ENCODE data around the gene HOXA7. TPM values are rescaled to one million over a fixed set of nuclear protein-coding genes. Genes with fewer than 3 reads are reported as not detected.
A peak's percentile ranks its signal among the peaks of the same experiment; 100 is the strongest.

HOXA7 gene
- total RNA-seq, 1 experiment from 2014 or later: 2.6 TPM

- Histone ChIP-seq H3K4me3 (ENCODE audit: low read length) (peak overlapping the region; percentile 77), H3K27ac (ENCODE audit: low read length) (no peak overlapping the region), H3K9me2 (replicated peaks; ENCODE audit: low read length) (no peaks in the 10 kb centered on the region), H2AFZ (ENCODE audit: low read length) (peak overlapping the region; percentile 78; the same call in 1 of the 2 replicates), H3K4me2 (ENCODE audit: low read length) (peak overlapping the region; percentile 88), H3K9me3 (ENCODE audit: low read length) (no peaks in the 10 kb centered on the region), H3K4me1 (ENCODE audit: insufficient read depth, low read length) (peaks cover 29% of the 10 kb centered on the region), H3K27me3 (ENCODE audit: low read length) (no peaks in the 10 kb centered on the region), H3K9ac (ENCODE audit: low read length) (no peak overlapping the region), H3K79me2 (ENCODE audit: low read length) (peaks cover 40% of the 10 kb centered on the region), H3K36me3 (ENCODE audit: low read depth, low read length) (no peaks in the 10 kb centered on the region), H4K20me1 (ENCODE audit: low read length) (no peaks in the 10 kb centered on the region), H3F3A (ENCODE audit: low read length, unreplicated experiment) (no peaks in the 10 kb centered on the region)
- ATAC-seq (no peak), DNase-seq (no peak)
- TSS peak; percentile 32 for BruUV-seq (replicated peaks)
- intact Hi-C loops (cut with micrococcal nuclease): no loop called here
- POLR2A ChIA-PET (ENCODE audit: unreplicated experiment): no interaction called here
- CTCF ChIA-PET: no interaction called here
- TF ChIP-seq EZH2phosphoT487 (IDR thresholded peaks at IDR 0.05; ENCODE audit: borderline replicate concordance, low read length): no peak
Observed at GRCh38 chr7:27128776-27129728, 27.4 kb downstream of the HOXA7 start.

GRCh38 chr7:27128034-27128433 is 28.4 kb downstream of the HOXA7 start:
- no peak overlapping the region for H3K27ac ChIP-seq (ENCODE audit: low read length)
- POLR2A ChIA-PET (ENCODE audit: unreplicated experiment): no interaction called here

More at GRCh38 chr7:27128034-27128433, 28.4 kb downstream of the HOXA7 start:
- Histone ChIP-seq H2AFZ (ENCODE audit: low read length) (no peak overlapping the region), H3K36me3 (ENCODE audit: low read depth, low read length) (no peaks in the 10 kb centered on the region), H3K4me1 (ENCODE audit: insufficient read depth, low read length) (peaks cover 19% of the 10 kb centered on the region), H3K4me2 (ENCODE audit: low read length) (no peak overlapping the region), H3F3A (ENCODE audit: low read length, unreplicated experiment) (no peaks in the 10 kb centered on the region), H4K20me1 (ENCODE audit: low read length) (no peaks in the 10 kb centered on the region), H3K4me3 (ENCODE audit: low read length) (no peak overlapping the region), H3K9me3 (ENCODE audit: low read length) (no peaks in the 10 kb centered on the region), H3K9me2 (replicated peaks; ENCODE audit: low read length) (no peaks in the 10 kb centered on the region), H3K9ac (ENCODE audit: low read length) (no peak overlapping the region), H3K27me3 (ENCODE audit: low read length) (no peaks in the 10 kb centered on the region), H3K79me2 (ENCODE audit: low read length) (peaks cover 31% of the 10 kb centered on the region)
- no peak for ATAC-seq
- no peak for DNase-seq
- BruUV-seq (replicated peaks): no TSS peak
- TF ChIP-seq EZH2 (IDR thresholded peaks at IDR 0.05; ENCODE audit: low read length, unreplicated experiment) (no peak), CTCF (conservative IDR thresholded peaks at IDR 0.05; ENCODE audit: low read depth, low read length) (no peak), EZH2phosphoT487 (IDR thresholded peaks at IDR 0.05; ENCODE audit: borderline replicate concordance, low read length) (no peak)
- CTCF ChIA-PET: interaction anchor here (0.6 kb wide), 1 partner anchor 78 kb away, joined by 3 read pairs; no protein-coding TSS in a partner anchor
- intact Hi-C loops (cut with micrococcal nuclease): no loop called here

Measured in PC-3 (cell line).